Ishikawa (cell line): ENCODE results near the gene NHS.

Experiments used
- CEBPB ChIP-seq: IDR thresholded peaks from 2 replicates; pipeline ENCODE4 v1.6.1; 2012
- CREB1 ChIP-seq: IDR thresholded peaks from 2 replicates; pipeline ENCODE4 v1.6.1; 2012; ENCODE audit warnings: low read depth
- EGR1 ChIP-seq: IDR thresholded peaks from 2 replicates; pipeline ENCODE4 v1.6.1; 2012
- EP300 ChIP-seq: IDR thresholded peaks from 2 replicates; pipeline ENCODE4 v1.6.1; 2012; ENCODE audit warnings: borderline replicate concordance
- FOXM1 ChIP-seq: IDR thresholded peaks from 2 replicates; pipeline ENCODE4 v1.6.1; 2012; ENCODE audit warnings: low read depth, borderline replicate concordance
- MAX ChIP-seq: IDR thresholded peaks from 2 replicates; pipeline ENCODE4 v1.6.1; 2012
- NFIC ChIP-seq: IDR thresholded peaks from 2 replicates; pipeline ENCODE4 v1.6.1; 2012
- RAD21 ChIP-seq: IDR thresholded peaks from 2 replicates; pipeline ENCODE4 v1.6.1; 2012; ENCODE audit warnings: low read depth
- REST ChIP-seq: IDR thresholded peaks from 2 replicates; pipeline ENCODE4 v1.6.1; 2012; ENCODE audit warnings: low read depth, mild to moderate bottlenecking
- TAF1 ChIP-seq: IDR thresholded peaks from 2 replicates; pipeline ENCODE4 v1.6.1; 2012; ENCODE audit warnings: low read depth, mild to moderate bottlenecking
- TCF12 ChIP-seq: IDR thresholded peaks from 2 replicates; pipeline ENCODE4 v1.6.1; 2012; ENCODE audit warnings: low read depth
- TEAD4 ChIP-seq: IDR thresholded peaks from 2 replicates; pipeline ENCODE4 v1.6.1; 2012
- USF1 ChIP-seq: IDR thresholded peaks from 2 replicates; pipeline ENCODE4 v1.6.1; 2012
- YY1 ChIP-seq: IDR thresholded peaks from 2 replicates; pipeline ENCODE4 v1.6.1; 2012; ENCODE audit warnings: low read depth
- ZBTB7A ChIP-seq: IDR thresholded peaks from 2 replicates; pipeline ENCODE4 v1.6.1; 2012; ENCODE audit warnings: low read depth

NHS gene

GRCh38 chrX:17544821-17545220 lies 169.8 kb downstream of the NHS start:
- TF ChIP-seq CEBPB (no peak), USF1 (no peak), YY1 (no peak), NFIC (no peak), TEAD4 (no peak), FOXM1 (no peak)

- TF ChIP-seq CEBPB (no peak), EGR1 (no peak), EP300 (no peak), USF1 (no peak), MAX (no peak), ZBTB7A (no peak), TCF12 (no peak), REST (no peak), RAD21 (no peak), FOXM1 (no peak), NFIC (no peak), TEAD4 (no peak), TAF1 (no peak), CREB1 (no peak), YY1 (no peak)
Observed at GRCh38 chrX:17546356-17546755, 171.4 kb downstream of the NHS start.

- TF ChIP-seq TCF12 (peak; percentile 65), NFIC (peak; percentile 73), EP300 (no peak; the same call in 1 of the 2 replicates), TEAD4 (peak; percentile 40; the same call in 1 of the 2 replicates), ZBTB7A (no peak), YY1 (0 out of 2 replicates have a peak, but pooled peaks have one; percentile 28), MAX (peak; percentile 60), CEBPB (no peak), RAD21 (0 out of 2 replicates have a peak, but pooled peaks have one; percentile 2), REST (no peak)
Observed at GRCh38 chrX:17547658-17548057, 172.7 kb downstream of the NHS start.

- TF ChIP-seq EGR1 (no peak), TCF12 (no peak), TEAD4 (no peak), CEBPB (no peak), RAD21 (no peak), FOXM1 (no peak), TAF1 (no peak)
Observed at GRCh38 chrX:17549107-17549651, 174.2 kb downstream of the NHS start.

GRCh38 chrX:17550011-17550410 lies 175.0 kb downstream of the NHS start:
- TF ChIP-seq TCF12 (no peak), TAF1 (no peak), NFIC (no peak), MAX (no peak), EGR1 (no peak)

- TF ChIP-seq EGR1, result no peak
- no peak for TF ChIP-seq TCF12
Observed at GRCh38 chrX:17552044-17552650, 177.1 kb downstream of the NHS start.
